Left lobe of liver (tissue), 2 donors: ENCODE data around the gene BRI3. TPM values are rescaled to one million over a fixed set of nuclear protein-coding genes. Genes with fewer than 3 reads are reported as not detected.

Experiments
- ATAC-seq: fragments of 200-7000 bp; cut with Tn5 transposase; one replicate; pipeline ENCODE4 v1.9.1; 2020; ENCODE audit warnings: mild to moderate bottlenecking, moderate library complexity
- DNase-seq: peaks from one replicate; pipeline ENCODE4 v3.0.0-alpha.2; 2020; ENCODE audit warnings: low spot score
- total RNA-seq: library from RNA; stranded (reverse); gene quantifications from one replicate; pipeline ENCODE4 v1.2.1, GENCODE V29; 2021
- donor health status: DM: no; HTN: no; CAD: no; lungs with moderate emphysema.
- donor health status: DM: no; HTN: yes; CAD: no.

Gene BRI3
- total RNA-seq, 1 donor from 2014 or later = 137 TPM

GRCh38 chr7:98251601-98252424 is 29.7 kb upstream of the BRI3 start, which contains the start of gene TECPR1:
Gene TECPR1 (minus strand): TSS chr7:98252232. CDS start chr7:98246146, 6,086 bp downstream.
- ATAC-seq (peak; percentile 97), DNase-seq (peak; percentile 99)

- ATAC-seq (no peak), DNase-seq (no peak)
These were observed 28.9 kb upstream of the BRI3 start for GRCh38 chr7:98252425-98253054.

- DNase-seq (no peak), ATAC-seq (no peak)
These were observed 27.0 kb upstream of the BRI3 start for GRCh38 chr7:98254516-98254915.

GRCh38 chr7:98254951-98255610 is 26.4 kb upstream of the BRI3 start:
- no peak for ATAC-seq
- no peak for DNase-seq

GRCh38 chr7:98256431-98256830 is 25.1 kb upstream of the BRI3 start:
- DNase-seq (no peak), ATAC-seq (no peak)

- DNase-seq = no peak
- ATAC-seq = no peak
These were observed 23.8 kb upstream of the BRI3 start for GRCh38 chr7:98257701-98258100.

GRCh38 chr7:98265841-98266271 is 15.6 kb upstream of the BRI3 start:
- no peak for ATAC-seq
- DNase-seq = no peak

- no peak for DNase-seq
- ATAC-seq = peak; percentile 85
These were observed 14.6 kb upstream of the BRI3 start for GRCh38 chr7:98266840-98267239.

- no peak for DNase-seq
- ATAC-seq = no peak
These were observed 14.2 kb upstream of the BRI3 start for GRCh38 chr7:98267303-98267702.

GRCh38 chr7:98276241-98276761 is 5.2 kb upstream of the BRI3 start:
- peak; percentile 25 for ATAC-seq

GRCh38 chr7:98278408-98278807 is 3.1 kb upstream of the BRI3 start:
- ATAC-seq (peak; percentile 1), DNase-seq (no peak)

More at GRCh38 chr7:98276241-98276761, 5.2 kb upstream of the BRI3 start:
- no peak for DNase-seq

GRCh38 chr7:98278936-98279335 is 2.5 kb upstream of the BRI3 start:
- no peak for ATAC-seq
- DNase-seq = no peak

GRCh38 chr7:98280296-98280695 is 1.2 kb upstream of the BRI3 start:
- no peak for DNase-seq
- no peak for ATAC-seq

- ATAC-seq (peak; percentile 5), DNase-seq (peak; percentile 71)
These were observed 496 bp downstream of the BRI3 start for GRCh38 chr7:98281757-98282606.

GRCh38 chr7:98282703-98283102 is 1.2 kb downstream of the BRI3 start:
- ATAC-seq (no peak), DNase-seq (no peak)

GRCh38 chr7:98283127-98283886 is 1.8 kb downstream of the BRI3 start:
- DNase-seq (no peak), ATAC-seq (no peak)

GRCh38 chr7:98283887-98284222 is 2.4 kb downstream of the BRI3 start:
- DNase-seq = no peak
- no peak for ATAC-seq

- DNase-seq = peak; percentile 75
- peak; percentile 22 for ATAC-seq
These were observed 3.0 kb downstream of the BRI3 start for GRCh38 chr7:98284335-98285036.
